GM18873 (cell line): ENCODE data around the gene TEX51.

ENCODE experiments used
- ATAC-seq: cut with Tn5 transposase; IDR thresholded peaks from one replicate; pipeline ENCODE4 v1.9.1; 2021; ENCODE audit warnings: mild to moderate bottlenecking, moderate library complexity, moderate number of reproducible peaks; ENCODE audit not compliant: unreplicated experiment, low FRiP score

The TEX51 gene

GRCh38 chr2:126890551-126891450, 7.9 kb upstream of the TEX51 start:
- no peak for ATAC-seq

GRCh38 chr2:126891681-126892500, 6.8 kb upstream of the TEX51 start:
- ATAC-seq: no peak

- ATAC-seq: no peak
Observed at GRCh38 chr2:126893153-126893552, 5.5 kb upstream of the TEX51 start.

- ATAC-seq: no peak
Observed at GRCh38 chr2:126893606-126894005, 5.1 kb upstream of the TEX51 start.

GRCh38 chr2:126894082-126894481, 4.6 kb upstream of the TEX51 start:
- no peak for ATAC-seq

- ATAC-seq: no peak
Observed at GRCh38 chr2:126894585-126895182, 4.0 kb upstream of the TEX51 start.

GRCh38 chr2:126895336-126895735, 3.4 kb upstream of the TEX51 start:
- ATAC-seq: no peak

GRCh38 chr2:126896471-126896870, 2.2 kb upstream of the TEX51 start:
- no peak for ATAC-seq

GRCh38 chr2:126899616-126900185, 1.0 kb downstream of the TEX51 start:
- no peak for ATAC-seq

GRCh38 chr2:126900646-126901319, 2.1 kb downstream of the TEX51 start:
- no peak for ATAC-seq

- ATAC-seq: no peak
Observed at GRCh38 chr2:126901459-126901858, 2.8 kb downstream of the TEX51 start.

GRCh38 chr2:126902152-126902835, 3.6 kb downstream of the TEX51 start:
- ATAC-seq: no peak

- no peak for ATAC-seq
Observed at GRCh38 chr2:126902859-126903258, 4.2 kb downstream of the TEX51 start.

- ATAC-seq: no peak
Observed at GRCh38 chr2:126905991-126906390, 7.3 kb downstream of the TEX51 start.

- ATAC-seq: no peak
Observed at GRCh38 chr2:126906781-126907180, 8.1 kb downstream of the TEX51 start.

GRCh38 chr2:126907671-126908070, 9.0 kb downstream of the TEX51 start:
- ATAC-seq: no peak

- no peak for ATAC-seq
Observed at GRCh38 chr2:126908721-126909177, 10.1 kb downstream of the TEX51 start.

- ATAC-seq: no peak
Observed at GRCh38 chr2:126909366-126909765, 10.7 kb downstream of the TEX51 start.

- ATAC-seq: no peak
Observed at GRCh38 chr2:126909781-126910180, 11.1 kb downstream of the TEX51 start.

- no peak for ATAC-seq
Observed at GRCh38 chr2:126910637-126911036, 11.9 kb downstream of the TEX51 start.
